ENCODE measurements around the gene STX18.

Gene STX18

DNA sequence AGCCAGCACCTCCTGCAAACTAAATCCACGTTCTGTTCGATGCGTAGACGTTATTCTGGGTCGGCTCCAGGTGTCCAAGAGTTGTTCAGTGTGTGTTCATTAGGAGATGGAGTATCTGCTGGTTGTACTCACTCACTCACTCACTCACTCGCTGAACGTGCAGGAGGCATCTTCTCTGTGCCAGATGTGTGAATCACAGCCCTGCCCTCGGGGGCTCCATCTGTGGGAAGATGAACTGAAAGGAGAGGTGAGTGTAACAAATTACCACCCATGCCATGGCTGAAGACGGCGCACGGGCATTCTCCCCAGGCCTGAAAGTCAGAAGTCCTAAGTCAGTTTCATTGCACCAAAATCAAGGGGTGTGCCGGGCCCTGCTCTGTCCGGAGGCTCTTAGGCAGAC, 138.9 kb downstream of the STX18 start:
- no peak for ATAC-seq (ENCODE audit: low read depth)
- no peak overlapping the region for H3K27ac Mint-ChIP-seq
- H3K9me3 Mint-ChIP-seq, result peaks cover 3% of the 10 kb centered on the region
- no peaks in the 10 kb centered on the region for H3K4me1 Mint-ChIP-seq
- no peak overlapping the region for H3K4me3 Mint-ChIP-seq
- peaks cover 11% of the 10 kb centered on the region for H3K27me3 Mint-ChIP-seq
- no peaks in the 10 kb centered on the region for H3K36me3 Mint-ChIP-seq
- no peak for DNase-seq (ENCODE audit: low spot score in 2 of 2)

DNA sequence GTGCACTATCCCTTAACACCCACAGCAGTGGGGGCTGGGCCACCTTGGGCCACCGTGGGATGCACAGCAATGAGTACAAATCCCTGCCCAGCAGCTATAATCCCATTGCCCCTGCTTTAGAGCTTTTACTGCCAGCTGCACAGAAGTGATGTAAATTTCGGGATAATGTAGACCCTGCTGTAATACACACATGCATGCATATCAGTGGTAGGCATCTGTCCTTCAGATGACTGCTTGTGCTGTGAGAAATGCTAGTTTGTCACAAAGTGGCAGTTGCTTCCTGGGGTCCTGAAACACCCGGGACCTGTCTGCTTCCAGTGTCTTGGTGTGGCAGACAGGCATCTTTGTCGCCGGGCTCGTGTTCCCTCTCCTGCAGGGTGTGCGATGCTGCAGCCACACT, 140.8 kb downstream of the STX18 start:
- H3K9me3 Mint-ChIP-seq, result peaks cover 4% of the 10 kb centered on the region
- no peak for ATAC-seq (ENCODE audit: low read depth)
- H3K27me3 Mint-ChIP-seq, result peaks cover 8% of the 10 kb centered on the region
- no peaks in the 10 kb centered on the region for H3K36me3 Mint-ChIP-seq
- no peak overlapping the region for H3K27ac Mint-ChIP-seq
- no peaks in the 10 kb centered on the region for H3K4me1 Mint-ChIP-seq
- DNase-seq (ENCODE audit: low spot score in 2 of 2), result no peak
- no peak overlapping the region for H3K4me3 Mint-ChIP-seq

DNA sequence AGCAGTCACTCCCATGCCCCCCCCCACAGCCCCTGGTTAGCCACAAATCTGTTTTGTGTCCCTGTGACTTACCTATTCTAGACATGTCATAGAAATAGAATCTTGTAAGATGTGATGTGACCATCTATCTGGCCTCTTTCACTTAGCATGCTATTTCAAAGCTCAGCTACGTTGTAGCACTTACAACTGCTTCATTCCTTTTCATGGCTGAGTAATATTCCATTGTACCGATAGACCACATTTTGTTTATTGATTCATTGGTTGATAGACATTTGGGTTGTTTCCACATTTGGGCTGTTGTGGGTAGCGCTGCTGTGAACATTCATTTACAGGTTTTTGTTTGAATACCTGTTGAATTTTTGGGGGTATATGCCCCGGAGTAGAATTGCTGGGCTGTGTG, 143.4 kb downstream of the STX18 start:
- Mint-ChIP-seq H3K27ac (no peak overlapping the region), H3K36me3 (no peaks in the 10 kb centered on the region), H3K27me3 (peaks cover 9% of the 10 kb centered on the region), H3K4me1 (peaks cover 3% of the 10 kb centered on the region), H3K4me3 (no peak overlapping the region), H3K9me3 (peaks cover 4% of the 10 kb centered on the region)
- DNase-seq (ENCODE audit: low spot score in 2 of 2) (no peak), ATAC-seq (ENCODE audit: low read depth) (no peak)

DNA sequence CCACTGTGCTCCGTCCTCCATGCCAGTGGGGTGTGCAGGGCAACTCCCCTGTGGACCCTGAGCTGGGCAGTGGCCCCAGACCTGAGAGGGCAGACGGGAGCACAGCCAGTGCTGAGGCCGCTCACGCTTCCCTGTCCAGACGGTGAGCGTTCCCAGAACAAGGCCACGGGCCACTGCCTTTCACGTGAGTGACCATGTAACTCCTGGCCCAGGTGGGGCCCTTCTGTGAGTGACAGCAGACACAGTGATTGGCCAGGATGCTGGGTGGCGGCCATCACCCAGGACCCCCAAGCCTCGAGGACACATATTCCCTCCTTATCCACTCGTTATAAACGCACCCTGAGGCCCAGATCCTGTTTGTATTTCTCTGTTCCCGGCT, 144.4 kb downstream of the STX18 start:
- no peaks in the 10 kb centered on the region for H3K36me3 Mint-ChIP-seq
- no peak for DNase-seq (ENCODE audit: low spot score in 2 of 2)
- no peak for ATAC-seq (ENCODE audit: low read depth)
- H3K27ac Mint-ChIP-seq, result no peak overlapping the region
- H3K4me3 Mint-ChIP-seq, result no peak overlapping the region
- H3K4me1 Mint-ChIP-seq, result peaks cover 3% of the 10 kb centered on the region
- H3K27me3 Mint-ChIP-seq, result peaks cover 11% of the 10 kb centered on the region
- peaks cover 4% of the 10 kb centered on the region for H3K9me3 Mint-ChIP-seq

DNA sequence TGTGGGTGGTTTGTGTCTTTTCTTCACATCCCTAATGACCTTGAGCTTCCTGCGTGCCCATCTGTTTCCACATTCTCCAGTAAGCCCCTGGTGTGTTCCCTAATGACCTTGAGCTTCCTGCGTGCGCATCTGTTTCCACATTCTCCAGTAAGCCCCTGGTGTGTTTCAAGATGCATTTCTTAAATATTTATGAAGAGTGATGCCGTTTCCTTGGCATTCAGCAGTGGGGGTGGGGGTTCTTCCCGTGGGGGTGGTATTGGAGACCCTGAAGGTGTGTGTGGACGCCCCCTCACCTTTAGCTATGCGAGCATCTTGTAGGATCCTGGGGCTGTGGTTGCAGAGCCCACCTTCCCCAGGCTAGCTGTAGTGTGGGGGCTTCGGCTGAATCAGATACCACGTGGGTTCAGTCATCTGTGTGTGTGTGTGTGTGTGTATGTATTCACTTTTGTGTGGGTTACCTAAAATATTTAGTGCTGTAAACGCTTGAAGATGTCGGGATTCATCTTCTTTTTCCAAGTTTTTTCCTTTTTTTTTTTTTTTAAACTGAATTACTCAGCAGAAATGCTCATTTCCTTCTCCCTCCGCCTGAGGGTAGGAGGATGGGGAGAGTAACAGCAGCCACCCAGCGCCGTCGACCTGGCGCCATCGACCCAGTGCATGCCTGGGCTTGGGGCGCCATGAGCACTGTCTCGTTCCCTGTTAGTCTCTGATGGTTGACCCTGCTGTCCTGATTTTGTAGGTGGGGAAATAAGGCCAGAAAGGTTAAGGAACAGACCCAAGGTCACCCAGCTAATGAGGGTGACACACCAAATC, 145.0 kb downstream of the STX18 start:
- H3K4me1 Mint-ChIP-seq, result peaks cover 3% of the 10 kb centered on the region
- DNase-seq (ENCODE audit: low spot score in 2 of 2) (no peak), ATAC-seq (ENCODE audit: low read depth) (no peak)
- H3K9me3 Mint-ChIP-seq, result peaks cover 4% of the 10 kb centered on the region
- H3K36me3 Mint-ChIP-seq, result no peaks in the 10 kb centered on the region
- peak overlapping the region; percentile 68 for H3K4me3 Mint-ChIP-seq
- H3K27ac Mint-ChIP-seq, result no peak overlapping the region
- H3K27me3 Mint-ChIP-seq, result peaks cover 11% of the 10 kb centered on the region

DNA sequence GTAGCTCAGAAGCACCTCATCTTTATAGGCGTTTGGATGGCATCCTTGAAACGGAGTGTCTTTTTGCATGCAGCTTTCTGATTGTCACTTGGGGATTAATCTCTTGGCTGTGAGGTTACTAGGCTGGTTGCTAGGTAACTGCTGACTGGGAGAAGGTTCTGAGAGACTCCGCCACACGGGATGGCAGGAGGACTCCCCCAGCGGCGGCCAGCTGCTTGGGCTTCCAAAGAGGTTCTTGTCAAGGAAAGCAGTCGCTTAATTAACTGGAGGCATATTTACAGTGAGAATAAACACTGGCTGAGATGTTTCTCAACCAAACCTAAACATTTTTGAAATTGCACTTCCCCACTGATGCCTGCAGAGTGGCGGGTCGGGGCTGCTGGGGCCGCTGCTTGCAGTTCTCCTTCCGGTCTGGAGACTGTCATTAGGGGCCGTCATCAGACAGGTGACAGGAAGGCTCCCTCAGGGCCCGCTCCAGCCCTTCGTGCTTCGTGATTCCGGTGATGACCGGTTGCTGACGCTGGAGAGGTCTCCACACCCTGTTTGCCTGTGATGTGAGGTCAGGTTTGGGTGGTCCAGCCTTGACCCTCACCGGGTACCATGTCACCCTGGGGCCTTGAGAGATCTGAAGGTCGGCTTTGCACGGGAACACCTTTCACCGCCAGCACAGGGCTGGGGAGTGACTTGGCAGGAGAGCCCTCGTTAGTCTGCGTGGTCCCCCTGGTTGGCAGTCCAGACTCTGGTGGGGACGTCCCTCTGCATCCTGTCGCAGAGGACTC, 145.8 kb downstream of the STX18 start:
- Mint-ChIP-seq H3K9me3 (peaks cover 4% of the 10 kb centered on the region), H3K27me3 (peaks cover 10% of the 10 kb centered on the region), H3K4me3 (peak overlapping the region; percentile 68), H3K4me1 (peaks cover 3% of the 10 kb centered on the region), H3K27ac (no peak overlapping the region), H3K36me3 (no peaks in the 10 kb centered on the region)
- ATAC-seq (ENCODE audit: low read depth) (peak; percentile 93), DNase-seq (ENCODE audit: low spot score in 2 of 2) (no peak)

DNA sequence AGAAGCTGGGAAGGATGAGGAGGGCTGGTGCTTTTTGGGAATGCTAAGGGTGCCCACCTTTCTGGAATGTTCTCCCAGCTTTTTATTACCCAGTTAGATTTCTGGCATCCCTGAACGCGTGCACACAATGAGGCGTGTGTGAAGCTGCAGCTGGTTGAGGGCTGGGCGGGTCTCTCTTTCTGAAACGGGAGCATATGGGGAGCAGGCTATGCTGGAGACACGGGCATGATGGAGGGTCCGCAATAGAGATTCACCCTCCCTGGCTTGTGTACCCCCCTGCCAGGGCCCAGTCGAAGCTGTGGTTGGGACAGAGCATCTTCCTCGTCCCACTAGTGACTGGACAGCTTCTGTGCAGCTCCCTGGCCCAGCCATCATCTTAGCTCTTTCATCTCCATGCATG, 146.5 kb downstream of the STX18 start:
- Mint-ChIP-seq H3K9me3 (peaks cover 4% of the 10 kb centered on the region), H3K4me3 (peak overlapping the region; percentile 68), H3K27me3 (peaks cover 12% of the 10 kb centered on the region), H3K36me3 (no peaks in the 10 kb centered on the region), H3K4me1 (peaks cover 3% of the 10 kb centered on the region), H3K27ac (no peak overlapping the region)
- DNase-seq (ENCODE audit: low spot score in 2 of 2) (no peak), ATAC-seq (ENCODE audit: low read depth) (no peak)

DNA sequence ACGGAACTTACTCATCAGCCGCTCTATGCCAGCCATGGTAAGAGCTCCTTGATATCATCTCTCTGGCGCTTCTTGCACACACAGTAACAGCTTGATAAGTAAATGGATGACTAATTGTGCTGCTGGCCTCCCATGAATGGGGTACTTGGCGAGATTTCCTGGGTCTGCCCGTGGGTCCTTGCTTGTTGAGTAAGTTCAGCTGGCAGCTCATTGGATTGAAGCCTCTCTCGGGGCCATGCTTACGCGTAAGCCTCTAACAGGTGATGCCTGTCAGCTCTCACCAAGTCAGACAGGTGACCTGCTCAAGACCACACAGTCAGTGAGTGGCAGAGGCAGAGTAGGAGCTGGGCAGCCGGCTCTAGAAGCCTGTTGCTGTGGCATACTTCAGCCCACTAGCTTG, 147.2 kb downstream of the STX18 start:
- peaks cover 15% of the 10 kb centered on the region for H3K27me3 Mint-ChIP-seq
- H3K9me3 Mint-ChIP-seq, result peaks cover 4% of the 10 kb centered on the region
- ATAC-seq (ENCODE audit: low read depth), result no peak
- no peak overlapping the region for H3K27ac Mint-ChIP-seq
- no peak overlapping the region for H3K4me3 Mint-ChIP-seq
- DNase-seq (ENCODE audit: low spot score in 2 of 2), result no peak
- H3K4me1 Mint-ChIP-seq, result peaks cover 3% of the 10 kb centered on the region
- H3K36me3 Mint-ChIP-seq, result no peaks in the 10 kb centered on the region

DNA sequence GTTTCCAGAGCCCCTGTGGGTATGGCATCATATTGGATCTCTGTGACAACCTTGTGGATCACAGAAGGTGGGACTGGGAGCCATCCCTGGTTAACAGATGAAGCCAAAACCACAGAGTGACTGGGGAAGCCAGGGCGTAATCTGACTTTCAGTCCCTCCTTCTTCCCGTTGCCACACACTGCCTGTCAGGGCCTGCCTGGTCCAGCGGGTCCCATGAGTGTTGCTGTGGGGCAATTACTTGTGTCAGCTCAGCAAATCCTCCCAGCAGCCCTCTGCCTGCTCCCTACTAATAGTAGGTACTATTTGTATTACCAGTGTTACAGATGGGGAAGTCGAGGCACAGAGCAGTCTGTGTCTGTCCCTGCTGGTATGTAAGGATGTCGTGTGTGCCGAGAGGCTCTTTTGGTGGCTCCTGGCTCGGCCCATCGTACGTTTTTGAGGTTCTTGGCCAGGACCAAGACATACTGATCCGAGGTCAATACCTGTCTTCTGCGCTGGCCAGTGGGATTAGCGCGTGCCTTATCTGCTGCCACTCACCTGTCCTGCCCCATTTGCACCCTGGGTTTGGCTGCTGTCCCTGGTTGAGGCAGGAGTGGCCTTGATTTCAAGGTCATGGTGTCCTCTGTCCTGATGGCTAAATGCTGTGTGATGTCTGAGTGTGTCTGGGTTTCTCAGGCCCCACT, 149.2 kb downstream of the STX18 start:
- no peak overlapping the region for H3K27ac Mint-ChIP-seq
- H3K27me3 Mint-ChIP-seq, result peaks cover 28% of the 10 kb centered on the region
- DNase-seq (ENCODE audit: low spot score in 2 of 2) (no peak), ATAC-seq (ENCODE audit: low read depth) (no peak)
- no peaks in the 10 kb centered on the region for H3K36me3 Mint-ChIP-seq
- H3K9me3 Mint-ChIP-seq, result peaks cover under 1% of the 10 kb centered on the region
- peaks cover 8% of the 10 kb centered on the region for H3K4me1 Mint-ChIP-seq
- no peak overlapping the region for H3K4me3 Mint-ChIP-seq

DNA sequence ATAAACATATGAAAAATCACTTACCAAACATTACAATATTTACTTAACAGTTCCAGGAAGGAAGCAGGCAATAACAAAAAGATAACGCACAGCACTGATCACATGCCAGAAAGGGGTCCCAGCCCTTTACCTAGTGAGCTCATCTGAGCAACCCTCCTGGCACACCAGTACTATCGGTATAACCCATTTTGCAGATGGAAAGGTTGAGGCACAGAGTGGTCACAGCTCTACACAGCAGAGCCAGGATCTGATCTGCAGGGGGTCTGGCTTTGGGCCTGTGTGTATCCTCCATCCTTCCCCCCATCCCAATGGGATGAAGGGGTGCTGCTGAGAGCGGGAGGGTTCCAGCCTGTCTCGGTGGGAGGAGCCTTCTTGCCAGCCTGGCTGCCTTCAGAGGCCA, 150.0 kb downstream of the STX18 start:
- Mint-ChIP-seq H3K4me3 (no peak overlapping the region), H3K27me3 (peaks cover 26% of the 10 kb centered on the region), H3K9me3 (no peaks in the 10 kb centered on the region), H3K27ac (no peak overlapping the region), H3K4me1 (peaks cover 8% of the 10 kb centered on the region), H3K36me3 (no peaks in the 10 kb centered on the region)
- DNase-seq (ENCODE audit: low spot score in 2 of 2) (no peak), ATAC-seq (ENCODE audit: low read depth) (no peak)

DNA sequence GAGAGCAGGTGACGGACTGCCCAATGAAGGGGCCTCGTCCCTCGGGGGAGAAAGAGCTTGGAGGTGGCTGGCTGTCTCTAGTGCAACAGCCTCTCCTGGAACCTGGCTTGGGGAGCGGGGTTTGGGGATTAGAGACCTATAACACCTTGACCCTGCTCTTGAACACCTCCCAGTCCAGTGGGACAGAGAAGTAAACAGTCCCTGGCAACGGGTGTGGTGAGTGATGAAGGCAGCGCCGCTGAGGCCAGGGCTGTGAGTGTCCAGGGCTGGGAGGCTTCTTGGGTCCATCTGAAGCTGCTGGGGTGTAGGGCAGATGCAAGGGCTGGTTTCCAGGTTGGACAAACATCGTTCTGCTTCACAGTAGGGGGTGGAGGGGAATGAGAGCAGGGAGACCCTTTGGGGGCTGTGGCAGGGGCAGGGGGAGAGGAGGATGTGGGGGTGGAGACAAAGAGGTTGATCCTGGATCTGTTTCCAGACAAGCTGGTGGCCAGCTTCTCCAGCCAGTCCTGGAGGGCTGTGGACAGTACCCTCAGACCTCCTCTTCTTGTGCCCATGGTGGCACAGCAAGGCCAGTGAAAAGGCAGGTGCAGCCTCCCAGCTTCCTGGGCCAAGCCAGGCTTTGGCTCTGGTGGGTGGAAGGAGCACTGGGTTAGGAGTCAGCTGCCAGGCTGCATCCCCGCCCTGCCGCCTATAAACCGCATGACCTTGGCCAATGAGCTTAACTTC, 151.2 kb downstream of the STX18 start:
- H3K4me3 Mint-ChIP-seq, result no peak overlapping the region
- no peaks in the 10 kb centered on the region for H3K9me3 Mint-ChIP-seq
- peaks cover 28% of the 10 kb centered on the region for H3K27me3 Mint-ChIP-seq
- no peak overlapping the region for H3K27ac Mint-ChIP-seq
- ATAC-seq (ENCODE audit: low read depth) (no peak), DNase-seq (ENCODE audit: low spot score in 2 of 2) (no peak)
- H3K4me1 Mint-ChIP-seq, result peaks cover 11% of the 10 kb centered on the region
- H3K36me3 Mint-ChIP-seq, result no peaks in the 10 kb centered on the region

DNA sequence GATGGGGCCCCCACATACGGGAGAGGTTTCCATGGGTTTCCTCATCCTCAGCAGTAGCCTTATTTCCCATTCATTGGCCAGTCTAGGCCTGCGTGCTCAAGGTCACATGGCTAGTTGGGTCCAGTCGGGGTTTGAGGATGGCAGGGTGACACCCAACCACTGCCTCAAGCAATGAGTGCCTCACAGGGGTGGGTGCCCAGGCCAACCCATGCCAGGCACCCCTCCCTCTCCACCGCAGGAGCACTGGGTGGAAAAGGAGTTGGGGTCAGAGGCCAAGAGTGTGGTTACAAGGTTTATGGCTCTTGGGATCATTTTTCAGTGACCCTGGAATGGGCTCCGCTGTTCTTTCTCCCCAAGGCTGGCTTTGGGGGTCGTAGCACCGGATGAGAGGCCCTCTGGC, 151.8 kb downstream of the STX18 start:
- Mint-ChIP-seq H3K27me3 (peaks cover 28% of the 10 kb centered on the region), H3K4me1 (peaks cover 9% of the 10 kb centered on the region), H3K36me3 (no peaks in the 10 kb centered on the region), H3K4me3 (no peak overlapping the region), H3K9me3 (no peaks in the 10 kb centered on the region), H3K27ac (no peak overlapping the region)
- DNase-seq (ENCODE audit: low spot score in 2 of 2), result no peak
- no peak for ATAC-seq (ENCODE audit: low read depth)

DNA sequence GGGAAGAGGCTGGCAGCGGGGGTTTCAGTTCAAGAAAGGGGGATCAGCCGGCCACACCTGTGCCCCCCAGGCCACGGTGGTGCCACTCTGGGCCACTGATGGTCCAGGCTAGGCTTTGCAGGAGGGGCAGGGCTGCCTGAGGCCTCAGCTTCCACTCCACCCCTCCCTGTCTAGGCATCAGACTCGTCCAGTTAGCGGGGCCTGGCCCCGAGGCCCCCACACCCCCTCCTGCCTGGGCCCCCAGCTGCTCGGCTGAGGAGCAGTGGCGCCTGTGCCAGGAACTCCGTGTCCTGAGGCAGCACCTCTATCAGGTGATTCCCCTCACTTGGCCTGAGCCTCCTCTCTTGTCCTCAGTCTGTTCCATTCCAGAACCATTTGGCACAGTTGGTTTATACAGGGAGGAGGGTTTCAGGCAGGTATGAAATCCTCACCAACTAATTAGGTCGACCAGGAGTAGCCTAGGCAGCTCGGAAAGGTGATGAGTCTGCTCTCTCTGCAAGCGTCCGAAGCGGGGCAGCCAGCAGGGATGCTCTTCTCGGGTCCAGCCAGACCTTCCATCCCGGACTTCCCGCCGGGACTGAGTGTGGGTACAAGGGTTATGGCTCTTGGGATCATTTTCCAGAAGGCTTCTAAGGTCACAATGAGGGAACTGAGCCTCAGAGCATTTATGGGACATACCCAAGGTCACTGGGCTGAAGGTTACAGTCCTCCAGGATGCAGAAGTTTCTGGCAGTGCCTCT, 152.8 kb downstream of the STX18 start:
- Mint-ChIP-seq H3K27ac (no peak overlapping the region), H3K27me3 (peaks cover 36% of the 10 kb centered on the region), H3K36me3 (no peaks in the 10 kb centered on the region), H3K4me1 (peaks cover 9% of the 10 kb centered on the region), H3K4me3 (no peak overlapping the region), H3K9me3 (no peaks in the 10 kb centered on the region)
- DNase-seq (ENCODE audit: low spot score in 2 of 2) (no peak), ATAC-seq (ENCODE audit: low read depth) (no peak)
